ENCODE results near the gene CCNDBP1. TPM values are rescaled to one million over a fixed set of nuclear protein-coding genes. Genes with fewer than 3 reads are reported as not detected.

The CCNDBP1 gene
- total RNA-seq, 1 experiment from 2014 or later, result 34.1 TPM

- Histone ChIP-seq H4K8ac (replicated peaks; ENCODE audit: insufficient read length, low read depth, low read length) (no peak overlapping the region), H2BK20ac (ENCODE audit: low read depth, low read length, poor library complexity, severe bottlenecking) (no peak overlapping the region), H3K27me3 (ENCODE audit: insufficient read depth, low read length) (no peaks in the 10 kb centered on the region), H3K79me2 (ENCODE audit: insufficient read depth, low read length) (no peaks in the 10 kb centered on the region), H3K9me3 (ENCODE audit: control insufficient read depth, low read depth, low read length) (no peaks in the 10 kb centered on the region), H3K14ac (ENCODE audit: insufficient read depth, low read length) (no peak overlapping the region), H3K4me1 (ENCODE audit: insufficient read depth, low read length) (no peaks in the 10 kb centered on the region), H4K20me1 (ENCODE audit: control insufficient read depth, insufficient read depth, insufficient read length) (no peaks in the 10 kb centered on the region), H3K23me2 (ENCODE audit: insufficient read length, low read depth, low read length, poor library complexity, severe bottlenecking) (no peaks in the 10 kb centered on the region), H2BK5ac (ENCODE audit: insufficient read length, low read length) (no peak overlapping the region), H3K27ac (ENCODE audit: insufficient read length, low read depth, low read length) (no peak overlapping the region), H4K5ac (ENCODE audit: insufficient read length, low read depth, low read length) (no peak overlapping the region), H2AK5ac (ENCODE audit: insufficient read length, low read length) (no peak overlapping the region), H3K56ac (ENCODE audit: insufficient read length, low read depth, low read length) (no peak overlapping the region), H2BK15ac (ENCODE audit: low read depth, low read length) (no peak overlapping the region), H3K4ac (ENCODE audit: low read depth, low read length) (no peak overlapping the region), H3K23ac (ENCODE audit: insufficient read length, low read depth, low read length) (no peak overlapping the region), H3K9ac (ENCODE audit: extremely low read depth, insufficient read length, low read length) (no peak overlapping the region), H2BK120ac (ENCODE audit: low read depth, low read length, poor library complexity, severe bottlenecking) (no peak overlapping the region), H2BK12ac (ENCODE audit: insufficient read length, low read depth, low read length) (no peak overlapping the region), H4K91ac (ENCODE audit: insufficient read length, low read depth, low read length) (no peak overlapping the region), H3K79me1 (ENCODE audit: insufficient read depth, low read depth, low read length, poor library complexity, severe bottlenecking) (no peaks in the 10 kb centered on the region), H3T11ph (ENCODE audit: low read length) (no peak overlapping the region), H3K18ac (ENCODE audit: insufficient read length, low read depth, low read length) (no peak overlapping the region), H3K4me2 (ENCODE audit: insufficient read depth, insufficient read length, low read length) (no peak overlapping the region), H2AFZ (ENCODE audit: low read length) (no peak overlapping the region)
- WGBS (ENCODE audit: extremely low coverage, insufficient read length, low lambda C conversion rate), result no CpG with 5 or more reads among the region's 2 CpGs
- Mint-ChIP-seq H3K27me3 (ENCODE audit: low read depth) (peaks cover 6% of the 10 kb centered on the region), H3K9me3 (no peaks in the 10 kb centered on the region), H3K27ac (no peak overlapping the region), H3K4me3 (no peak overlapping the region), H3K4me1 (0 out of 4 replicates have a peak, but pooled peaks cover 0 to 2% of the 10 kb centered on the region in 2 experiments), H3K36me3 (ENCODE audit: insufficient read depth in 1 of 3, low read depth in 3 of 3) (no peaks in the 10 kb centered on the region)
- no peak for TF ChIP-seq CTCF (conservative IDR thresholded peaks at IDR 0.05)
- DNase-seq, result no peak
Observed at GRCh38 chr15:43243020-43243645, 57.9 kb downstream of the CCNDBP1 start.
